ENCODE measurements around the gene UMPS. TPM values are rescaled to one million over a fixed set of nuclear protein-coding genes. Genes with fewer than 3 reads are reported as not detected.
A peak's percentile ranks its signal among the peaks of the same experiment; 100 is the strongest.

Gene UMPS
- 10 to 100 TPM; 48.2 to 50.8 (median 48.9) TPM for polyA plus RNA-seq (ENCODE audit: insufficient read length in 3 of 3)

GRCh38 chr3:124730129-124730940 is at the start of gene UMPS:
Gene UMPS (plus strand): TSS chr3:124730452. CDS start chr3:124730472, 20 bp downstream.
- peak; percentile 74 to 80 (median 78) for DNase-seq (ENCODE audit: low read depth in 3 of 3, low spot score in 2 of 3)

- no peak for DNase-seq (ENCODE audit: low read depth in 3 of 3, low spot score in 2 of 3)
Measured at GRCh38 chr3:124680521-124680920, 49.7 kb upstream of the UMPS start.

GRCh38 chr3:124682263-124682662 is 48.0 kb upstream of the UMPS start:
- no peak for DNase-seq (ENCODE audit: low read depth in 3 of 3, low spot score in 2 of 3)

GRCh38 chr3:124684459-124684858 is 45.8 kb upstream of the UMPS start:
- DNase-seq (ENCODE audit: low read depth in 3 of 3, low spot score in 2 of 3): no peak

GRCh38 chr3:124685067-124685466 is 45.2 kb upstream of the UMPS start:
- no peak for DNase-seq (ENCODE audit: low read depth in 3 of 3, low spot score in 2 of 3)

GRCh38 chr3:124685481-124685880 is 44.8 kb upstream of the UMPS start:
- DNase-seq (ENCODE audit: low read depth in 3 of 3, low spot score in 2 of 3): no peak

- no peak for DNase-seq (ENCODE audit: low read depth in 3 of 3, low spot score in 2 of 3)
Measured at GRCh38 chr3:124686028-124686670, 44.1 kb upstream of the UMPS start.

- peak; percentile 43 to 67 (median 51) for DNase-seq (ENCODE audit: low read depth in 3 of 3, low spot score in 2 of 3)
Measured at GRCh38 chr3:124688581-124689454, 41.4 kb upstream of the UMPS start.

GRCh38 chr3:124691599-124691998 is 38.7 kb upstream of the UMPS start:
- DNase-seq (ENCODE audit: low read depth in 3 of 3, low spot score in 2 of 3): no peak

- no peak for DNase-seq (ENCODE audit: low read depth in 3 of 3, low spot score in 2 of 3)
Measured at GRCh38 chr3:124694486-124694885, 35.8 kb upstream of the UMPS start.

- no peak for DNase-seq (ENCODE audit: low read depth in 3 of 3, low spot score in 2 of 3)
Measured at GRCh38 chr3:124695369-124695768, 34.9 kb upstream of the UMPS start.

- DNase-seq (ENCODE audit: low read depth in 3 of 3, low spot score in 2 of 3): no peak
Measured at GRCh38 chr3:124696006-124696405, 34.2 kb upstream of the UMPS start.

- DNase-seq (ENCODE audit: low read depth in 3 of 3, low spot score in 2 of 3): no peak
Measured at GRCh38 chr3:124697302-124697701, 33.0 kb upstream of the UMPS start.

GRCh38 chr3:124698030-124698770 is 32.1 kb upstream of the UMPS start:
- DNase-seq (ENCODE audit: low read depth in 3 of 3, low spot score in 2 of 3): no peak

- DNase-seq (ENCODE audit: low read depth in 3 of 3, low spot score in 2 of 3): no peak
Measured at GRCh38 chr3:124699051-124699450, 31.2 kb upstream of the UMPS start.

- DNase-seq (ENCODE audit: low read depth in 3 of 3, low spot score in 2 of 3): no peak
Measured at GRCh38 chr3:124699686-124700396, 30.4 kb upstream of the UMPS start.

- DNase-seq (ENCODE audit: low read depth in 3 of 3, low spot score in 2 of 3): no peak
Measured at GRCh38 chr3:124700880-124701684, 29.2 kb upstream of the UMPS start.

GRCh38 chr3:124701687-124702086 is 28.6 kb upstream of the UMPS start:
- no peak for DNase-seq (ENCODE audit: low read depth in 3 of 3, low spot score in 2 of 3)

GRCh38 chr3:124702950-124703349 is 27.3 kb upstream of the UMPS start:
- no peak for DNase-seq (ENCODE audit: low read depth in 3 of 3, low spot score in 2 of 3)
